Left hindlimb (tissue), 1 donor: ENCODE data around the gene CNOT1.
A peak's percentile ranks its signal among the peaks of the same experiment; 100 is the strongest.

Source experiments
- DNase-seq: peaks from one replicate; pipeline ENCODE4 v3.0.0-alpha.2; 2018

CNOT1 gene

DNA sequence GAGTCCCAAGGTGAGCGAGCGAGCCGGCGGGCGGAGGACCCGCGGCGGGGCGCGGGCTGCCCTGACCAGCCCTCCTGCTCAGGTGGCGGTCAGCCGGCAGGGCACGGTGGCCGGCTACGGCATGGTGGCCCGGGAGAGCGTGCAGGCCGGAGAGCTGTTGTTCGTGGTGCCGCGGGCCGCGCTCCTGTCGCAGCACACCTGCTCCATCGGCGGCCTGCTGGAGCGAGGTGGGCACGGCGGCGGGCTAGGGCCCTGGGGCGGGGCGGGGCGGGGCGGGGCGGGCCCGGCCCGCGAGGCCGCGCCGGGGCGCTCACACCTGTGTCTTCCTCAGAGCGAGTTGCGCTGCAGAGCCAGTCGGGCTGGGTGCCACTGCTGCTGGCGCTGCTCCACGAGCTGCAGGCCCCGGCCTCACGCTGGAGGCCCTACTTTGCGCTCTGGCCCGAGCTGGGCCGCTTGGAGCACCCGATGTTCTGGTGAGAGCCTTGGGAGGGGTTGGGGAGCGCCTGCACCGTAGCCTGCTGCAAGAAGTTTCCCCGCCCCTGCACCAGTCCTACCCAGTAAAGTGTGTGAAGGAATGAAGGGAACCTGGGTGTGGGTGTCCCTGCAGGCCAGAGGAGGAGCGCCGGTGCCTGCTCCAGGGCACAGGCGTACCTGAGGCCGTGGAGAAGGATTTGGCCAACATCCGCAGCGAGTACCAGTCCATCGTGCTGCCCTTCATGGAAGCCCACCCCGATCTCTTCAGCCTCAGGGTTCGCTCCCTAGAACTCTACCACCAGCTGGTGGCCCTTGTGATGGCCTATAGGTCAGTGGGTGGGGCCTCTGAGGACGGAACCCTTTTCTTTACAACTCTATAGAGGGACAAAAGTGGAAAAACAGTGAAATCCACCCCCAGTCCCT lies 113.5 kb downstream of the CNOT1 start:
- peak; percentile 28 for DNase-seq

DNA sequence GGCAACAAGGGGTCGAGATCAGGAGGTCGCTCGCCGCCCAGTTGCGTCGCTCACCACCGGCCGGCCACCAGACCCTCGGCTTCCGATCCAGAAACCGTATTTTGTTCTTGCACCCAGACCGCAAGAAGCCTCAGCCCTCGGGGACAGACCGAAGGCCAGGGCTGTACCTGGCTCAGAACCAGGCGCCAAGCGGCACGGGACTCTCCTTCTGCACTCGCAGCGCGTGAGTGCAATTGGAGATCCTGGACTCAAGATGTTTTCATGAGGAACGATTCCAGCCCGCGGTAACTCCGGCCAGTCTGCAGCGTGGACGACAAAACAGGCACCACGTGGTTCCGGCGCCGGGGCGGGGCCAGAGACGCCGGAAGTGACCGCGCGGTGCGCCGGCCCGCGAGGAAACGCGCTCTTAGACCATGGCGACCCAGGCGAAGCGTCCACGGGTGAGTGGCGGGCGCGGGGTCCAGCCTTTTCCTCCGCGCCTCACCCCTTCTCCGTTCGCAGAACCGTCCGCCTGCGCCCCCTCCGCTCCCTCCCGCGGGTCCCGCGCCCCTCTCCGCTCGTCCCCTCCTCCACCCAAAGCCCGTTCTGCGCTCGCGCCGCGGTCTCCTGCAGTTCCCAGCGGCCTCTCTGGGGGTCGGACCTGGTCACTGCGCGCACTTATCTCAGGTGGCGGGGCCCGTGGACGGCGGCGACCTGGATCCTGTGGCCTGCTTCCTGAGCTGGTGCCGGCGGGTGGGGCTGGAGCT lies 114.3 kb downstream of the CNOT1 start, which contains the start of gene SETD6:
Gene SETD6 (plus strand): TSS at position 393 of the 746 bp plus-strand sequence. CDS start 21 bp downstream, at position 414.
- peak; percentile 91 for DNase-seq

DNA sequence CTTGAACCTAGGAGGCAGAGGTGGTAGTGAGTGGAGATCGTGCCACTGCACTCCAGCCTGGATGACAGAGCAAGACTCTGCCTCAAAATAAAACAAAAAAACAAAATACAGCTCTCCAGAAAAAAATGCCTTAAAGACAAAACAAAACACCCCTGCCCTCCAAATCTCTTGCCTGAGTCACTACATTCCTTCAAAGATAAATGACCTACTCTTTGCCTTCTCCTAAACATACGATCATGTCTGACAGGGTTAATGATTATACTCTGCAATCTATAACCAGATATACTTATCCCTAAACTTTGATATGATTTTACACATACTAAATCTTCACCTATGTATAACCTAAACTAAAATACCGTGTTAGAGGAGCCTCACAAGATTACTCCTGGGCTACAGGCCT lies 115.8 kb downstream of the CNOT1 start:
- DNase-seq, result no peak

DNA sequence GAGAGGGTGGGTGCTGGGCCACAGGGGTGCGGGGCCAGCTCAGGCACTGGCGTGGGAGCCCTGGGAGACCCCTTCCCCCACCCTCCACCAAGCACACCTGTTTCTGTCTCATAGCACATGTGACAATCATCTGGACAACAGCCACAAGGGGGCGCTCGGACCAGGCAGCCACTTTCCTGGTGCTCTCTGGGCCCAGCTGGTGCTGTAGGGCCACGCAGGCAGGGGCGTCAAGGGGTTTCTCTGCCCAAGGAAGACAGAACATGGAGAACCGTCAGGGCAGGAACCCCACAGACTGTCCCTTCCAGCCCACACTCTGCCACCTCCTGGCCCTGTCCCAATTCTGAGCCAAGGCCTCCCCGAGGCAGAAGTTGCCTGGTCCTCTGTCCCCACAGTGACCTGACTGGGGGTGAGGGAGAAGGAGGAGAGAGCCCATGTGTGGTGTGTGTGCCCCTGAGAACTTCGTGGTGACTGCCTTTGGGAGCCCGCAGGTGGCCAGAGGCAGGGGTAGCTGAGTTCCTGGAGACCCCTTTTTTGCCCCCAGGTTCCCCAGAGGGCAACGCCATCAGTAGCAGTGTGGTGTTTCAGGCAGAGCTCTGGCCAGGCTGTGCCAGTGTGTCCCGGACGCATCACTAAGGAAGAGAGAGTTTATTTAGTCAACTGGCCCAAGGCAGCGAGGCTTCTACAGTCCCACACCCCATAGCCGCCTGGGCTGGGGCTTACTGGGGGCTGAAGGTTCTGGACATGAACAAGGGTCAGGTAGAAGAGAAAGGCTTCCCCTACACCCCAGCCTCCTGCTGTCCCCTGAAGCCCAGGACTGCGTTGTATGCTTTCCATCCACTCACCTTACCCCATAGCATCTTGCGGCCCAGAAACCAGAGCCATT lies 117.5 kb downstream of the CNOT1 start:
- DNase-seq, result peak; percentile 72

DNA sequence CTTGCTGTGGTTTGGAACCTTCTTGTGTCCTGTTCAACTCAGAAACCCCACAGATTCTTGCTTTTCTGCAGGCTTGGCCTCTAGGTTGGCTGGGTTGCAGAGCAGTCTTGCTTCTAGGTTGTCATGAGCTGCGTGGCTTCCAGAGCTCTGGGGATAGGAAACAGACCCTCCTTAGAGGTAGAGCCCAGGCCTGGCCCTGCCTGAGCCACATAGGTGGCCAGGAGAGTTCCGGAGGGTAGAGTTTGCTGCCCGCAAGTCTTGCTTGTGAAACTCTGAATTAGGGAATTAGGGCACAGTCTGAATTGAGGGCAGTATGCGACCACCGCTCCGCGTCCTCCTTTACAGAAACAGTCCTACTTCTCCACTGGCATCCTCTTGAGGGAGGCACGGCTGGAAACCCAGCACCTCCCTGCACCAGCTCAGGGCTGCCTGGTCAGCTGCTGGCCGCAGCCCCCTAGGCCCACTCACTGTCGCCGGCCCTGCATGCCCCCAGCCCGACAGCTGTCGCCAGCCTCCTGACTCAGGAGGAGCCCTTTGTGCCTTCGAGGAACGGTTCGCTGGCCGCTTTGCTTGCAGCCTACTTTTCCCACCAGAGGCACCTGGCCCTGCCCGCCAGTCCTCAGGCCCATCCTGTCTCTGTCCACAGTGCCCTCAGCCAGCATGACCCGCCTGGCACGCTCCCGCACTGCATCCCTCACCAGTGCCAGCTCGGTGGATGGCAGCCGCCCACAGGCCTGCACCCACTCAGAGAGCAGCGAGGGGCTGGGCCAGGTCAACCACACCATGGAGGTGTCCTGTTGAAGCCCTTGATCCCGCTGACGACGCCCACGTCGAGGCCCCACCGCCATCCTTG lies 118.6 kb downstream of the CNOT1 start:
- no peak for DNase-seq

DNA sequence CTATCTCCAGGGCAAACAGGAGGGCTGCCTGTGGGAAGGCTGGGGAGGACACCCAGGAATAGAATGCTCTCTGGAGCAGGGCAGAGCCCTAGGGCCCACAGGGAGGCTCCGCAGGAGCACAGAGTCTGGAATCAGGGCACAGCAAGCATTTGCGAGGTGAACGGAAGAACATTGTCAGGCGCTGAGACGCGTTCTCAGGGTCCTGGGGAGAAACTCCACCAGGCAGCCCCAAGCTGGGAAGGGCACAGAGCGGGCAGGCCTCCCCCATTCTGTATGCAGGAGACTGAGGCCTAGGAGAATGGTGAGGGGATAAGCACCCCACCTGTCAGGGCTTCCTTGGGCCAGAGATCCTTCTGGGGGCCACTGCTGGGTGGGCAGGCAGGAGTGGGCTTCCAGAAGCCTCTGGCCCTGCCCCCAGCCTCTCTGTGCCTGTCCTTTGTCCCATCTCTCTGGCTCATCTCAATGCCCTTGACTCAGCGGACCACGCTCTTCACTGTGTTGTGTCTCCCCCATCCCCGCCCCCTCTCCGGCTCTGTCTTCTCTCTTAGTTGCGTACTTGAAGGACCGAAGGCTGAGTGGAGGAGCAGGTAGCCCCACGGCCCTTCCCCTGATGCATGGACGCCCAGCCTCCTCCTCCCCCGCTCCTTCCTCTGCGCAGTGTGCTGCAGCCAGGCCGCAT lies 119.4 kb downstream of the CNOT1 start:
- no peak for DNase-seq

DNA sequence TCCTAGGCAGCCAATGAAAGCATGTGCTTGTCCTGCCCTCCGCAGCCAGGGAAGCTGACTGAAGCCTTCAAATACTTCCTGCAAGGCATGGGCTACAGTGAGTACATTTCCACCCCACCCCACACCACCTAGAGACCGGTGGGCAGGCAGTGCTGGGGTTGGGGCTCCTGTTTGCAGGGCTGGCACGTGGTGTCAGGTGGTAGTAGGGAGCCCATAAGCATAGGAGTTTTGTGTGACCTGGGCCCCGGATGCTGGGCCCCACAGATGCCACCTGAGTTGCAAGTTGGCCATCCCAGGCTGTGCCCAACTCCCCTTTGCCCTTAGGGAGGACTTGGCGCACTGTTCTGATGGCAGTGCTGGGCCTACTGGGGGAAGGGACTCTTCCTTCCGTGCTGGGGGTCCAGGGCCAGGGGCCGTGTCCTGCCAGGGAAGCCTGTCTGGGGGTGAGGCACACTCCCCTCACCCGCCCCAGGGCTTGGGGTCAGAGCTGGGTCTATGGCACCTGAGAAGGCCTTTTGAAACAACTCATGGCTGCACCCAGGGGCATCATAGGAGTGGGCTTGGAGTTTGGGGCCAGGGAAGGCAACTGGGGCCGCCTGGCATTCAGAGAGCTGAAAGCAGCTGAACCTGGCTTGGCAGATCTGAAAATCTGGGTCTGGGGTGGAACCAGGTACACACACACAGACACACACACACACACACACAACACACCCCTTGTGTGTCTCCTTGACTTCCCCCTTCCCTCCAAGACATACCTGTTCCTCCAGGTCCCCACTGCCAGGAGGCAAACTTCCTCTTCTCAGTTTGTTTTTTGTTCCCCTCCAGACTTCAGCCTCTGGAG lies 120.2 kb downstream of the CNOT1 start:
- peak; percentile 35 for DNase-seq

DNA sequence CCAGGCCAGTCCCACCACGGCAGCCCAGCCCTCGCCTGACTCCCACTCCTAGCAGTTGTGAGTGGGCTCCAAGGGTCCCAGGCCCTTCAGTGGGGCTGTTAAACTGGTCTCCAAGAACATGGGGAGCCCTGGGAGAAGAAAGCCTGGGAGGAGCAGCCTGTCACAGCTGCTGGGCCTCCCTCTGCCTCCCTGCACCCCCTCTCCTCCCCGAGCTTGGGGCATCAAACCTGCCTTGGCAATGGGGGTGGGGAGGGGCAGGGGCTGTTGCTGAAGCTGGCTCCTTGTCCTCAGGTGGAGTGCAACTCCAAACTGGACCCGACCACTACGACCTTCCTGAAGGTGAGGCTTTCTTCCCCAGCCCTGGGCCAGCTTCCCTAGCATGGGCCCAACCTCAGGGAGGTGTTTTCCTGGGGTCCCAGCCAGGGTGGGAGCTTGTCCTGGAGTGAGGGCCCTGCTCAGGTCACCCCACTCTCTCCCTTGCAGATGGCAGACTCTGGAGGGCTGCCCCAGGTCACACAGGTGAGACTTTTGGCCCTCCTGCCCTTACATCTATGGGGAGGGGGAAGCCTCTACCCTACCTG lies 120.9 kb downstream of the CNOT1 start:
- no peak for DNase-seq

DNA sequence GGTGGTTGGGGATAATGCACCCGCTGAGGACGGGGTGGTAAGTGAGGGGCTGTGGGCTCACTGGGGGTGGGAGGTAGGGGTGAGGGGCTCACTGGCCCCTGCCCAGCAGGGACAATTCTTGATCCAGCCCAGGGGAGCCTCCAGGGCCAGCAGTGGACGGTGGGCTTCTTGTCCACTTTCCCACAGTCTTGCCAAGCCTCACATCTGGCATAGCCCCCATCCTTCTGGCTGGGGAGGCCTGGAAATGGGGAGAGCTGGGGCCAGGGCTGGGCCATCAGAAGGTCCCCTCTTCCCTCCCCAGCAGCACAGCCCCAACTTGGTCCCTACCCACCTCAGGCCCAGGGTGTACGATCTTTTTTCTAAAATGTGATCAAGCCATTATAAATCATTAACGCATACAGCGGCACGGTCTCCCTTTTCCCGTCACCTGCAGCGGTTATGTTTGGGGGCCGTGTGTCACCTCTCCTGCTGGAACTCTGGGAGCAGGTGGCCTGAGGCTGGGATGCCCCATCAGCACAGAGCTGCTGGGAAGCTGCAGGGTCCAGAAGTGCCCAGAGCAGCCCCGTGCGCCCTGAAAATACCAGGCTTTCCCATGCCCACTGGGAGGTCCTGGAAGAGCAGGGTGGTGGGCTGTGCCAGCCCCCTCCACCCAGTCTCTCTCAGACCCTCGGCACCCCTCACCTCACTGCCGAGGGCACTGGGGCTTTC lies 121.5 kb downstream of the CNOT1 start:
- DNase-seq, result no peak

DNA sequence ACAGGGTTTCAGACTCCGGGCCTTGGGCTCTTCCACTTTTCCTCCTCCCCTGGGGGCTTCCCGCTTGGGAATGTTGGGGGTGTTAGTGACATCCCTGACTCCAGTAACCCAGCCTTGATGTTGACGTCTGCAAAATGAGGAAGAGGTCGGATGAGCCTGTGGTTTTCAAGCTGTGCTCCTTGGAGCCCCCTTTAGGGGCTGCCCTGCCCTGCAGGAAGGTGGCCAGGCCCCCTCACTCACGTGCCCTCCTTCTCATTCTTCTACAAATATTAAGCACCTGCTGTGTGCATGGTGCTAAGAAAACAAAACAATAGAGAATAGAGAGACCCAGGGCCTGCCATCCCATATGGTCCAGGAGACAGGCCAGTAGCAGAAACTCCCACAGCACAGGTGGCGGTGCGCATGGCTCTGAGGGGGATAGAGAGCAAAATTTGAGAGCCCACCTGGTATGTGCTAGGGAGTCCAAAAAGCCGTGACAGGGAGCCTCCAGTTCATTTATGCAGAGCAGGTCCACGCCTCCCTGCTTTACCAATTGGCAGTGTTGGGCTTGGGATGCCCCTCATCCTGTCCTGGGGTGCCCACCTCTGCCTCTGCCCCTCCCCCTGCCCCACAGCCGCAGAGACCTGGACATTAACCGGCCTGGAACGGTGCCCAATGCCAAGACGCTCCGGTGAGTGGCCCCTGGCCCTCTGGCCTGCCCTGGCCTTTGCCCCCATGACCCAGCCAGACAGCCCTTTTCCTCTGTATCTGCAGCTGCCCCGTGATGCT lies 122.2 kb downstream of the CNOT1 start:
- peak; percentile 35 for DNase-seq

DNA sequence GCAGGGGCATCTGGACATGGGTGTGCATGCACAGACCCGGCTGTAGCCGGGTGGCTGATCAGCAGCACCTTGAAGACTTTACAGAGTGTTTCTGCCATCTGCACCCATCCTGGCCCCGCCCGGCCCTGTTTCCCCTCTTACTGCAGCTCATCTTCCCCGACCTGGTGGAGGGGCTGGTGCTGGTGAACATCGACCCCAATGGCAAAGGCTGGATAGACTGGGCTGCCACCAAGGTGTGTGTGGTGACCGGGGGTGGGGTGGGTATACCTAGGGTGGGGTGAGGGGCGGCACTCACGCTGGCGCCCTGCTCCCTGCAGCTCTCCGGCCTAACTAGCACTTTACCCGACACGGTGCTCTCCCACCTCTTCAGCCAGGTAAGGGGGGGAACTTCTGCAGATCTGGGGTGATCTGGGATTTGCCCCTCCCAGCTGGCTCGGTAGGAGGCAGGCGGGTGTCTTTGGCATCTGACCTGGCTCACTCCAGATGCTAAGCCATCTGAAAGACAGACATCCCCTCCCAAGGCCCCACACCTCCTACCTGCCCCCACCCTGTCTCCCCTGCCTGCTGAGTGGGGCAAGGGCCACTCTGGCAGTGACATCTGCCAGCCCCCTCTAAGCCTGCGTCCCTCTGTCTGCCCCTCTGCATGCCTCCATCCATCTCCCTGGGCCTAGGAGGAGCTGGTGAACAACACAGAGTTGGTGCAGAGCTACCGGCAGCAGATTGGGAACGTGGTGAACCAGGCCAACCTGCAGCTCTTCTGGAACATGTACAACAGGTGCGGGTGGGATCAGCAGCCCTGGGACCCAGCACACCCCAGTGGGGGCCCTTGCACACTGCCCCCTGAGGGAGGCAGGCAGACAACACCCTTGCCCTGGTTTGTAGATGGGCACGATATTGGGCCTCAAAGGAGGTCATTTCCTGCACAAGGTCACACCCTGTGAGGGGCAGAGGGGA lies 123.1 kb downstream of the CNOT1 start:
- peak; percentile 29 for DNase-seq

DNA sequence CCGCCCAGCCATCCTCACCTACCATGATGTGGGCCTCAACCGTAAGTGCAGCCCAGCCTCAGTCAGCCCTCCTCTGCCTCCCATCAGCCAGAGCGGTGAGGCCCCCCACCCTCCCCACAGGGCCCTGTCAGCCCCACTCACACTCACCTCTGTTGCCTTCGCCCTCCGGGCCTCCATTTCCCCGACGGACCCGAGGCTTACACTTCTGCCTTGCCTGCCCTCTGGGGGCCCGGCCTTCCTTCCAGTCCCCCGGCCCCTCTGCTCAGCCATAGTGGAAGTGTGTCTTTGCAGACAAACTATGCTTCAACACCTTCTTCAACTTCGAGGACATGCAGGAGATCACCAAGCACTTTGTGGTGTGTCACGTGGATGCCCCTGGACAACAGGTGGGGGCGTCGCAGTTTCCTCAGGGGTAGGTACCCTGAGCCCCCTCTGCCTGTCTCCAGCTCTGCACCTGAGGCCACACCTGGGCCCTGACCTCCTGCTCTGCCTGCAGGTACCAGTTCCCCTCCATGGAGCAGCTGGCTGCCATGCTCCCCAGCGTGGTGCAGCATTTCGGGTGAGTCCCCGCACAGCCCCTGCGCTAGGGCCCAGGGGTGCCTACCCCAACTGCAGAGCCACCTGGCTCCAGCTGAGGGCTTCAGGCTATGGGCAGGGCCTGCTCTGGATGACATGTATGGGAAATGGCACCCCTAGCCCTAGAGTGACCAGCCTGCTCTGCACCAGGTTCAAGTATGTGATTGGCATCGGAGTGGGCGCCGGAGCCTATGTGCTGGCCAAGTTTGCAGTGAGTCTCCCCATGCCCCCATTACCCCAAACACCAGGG lies 125.5 kb downstream of the CNOT1 start:
- no peak for DNase-seq

DNA sequence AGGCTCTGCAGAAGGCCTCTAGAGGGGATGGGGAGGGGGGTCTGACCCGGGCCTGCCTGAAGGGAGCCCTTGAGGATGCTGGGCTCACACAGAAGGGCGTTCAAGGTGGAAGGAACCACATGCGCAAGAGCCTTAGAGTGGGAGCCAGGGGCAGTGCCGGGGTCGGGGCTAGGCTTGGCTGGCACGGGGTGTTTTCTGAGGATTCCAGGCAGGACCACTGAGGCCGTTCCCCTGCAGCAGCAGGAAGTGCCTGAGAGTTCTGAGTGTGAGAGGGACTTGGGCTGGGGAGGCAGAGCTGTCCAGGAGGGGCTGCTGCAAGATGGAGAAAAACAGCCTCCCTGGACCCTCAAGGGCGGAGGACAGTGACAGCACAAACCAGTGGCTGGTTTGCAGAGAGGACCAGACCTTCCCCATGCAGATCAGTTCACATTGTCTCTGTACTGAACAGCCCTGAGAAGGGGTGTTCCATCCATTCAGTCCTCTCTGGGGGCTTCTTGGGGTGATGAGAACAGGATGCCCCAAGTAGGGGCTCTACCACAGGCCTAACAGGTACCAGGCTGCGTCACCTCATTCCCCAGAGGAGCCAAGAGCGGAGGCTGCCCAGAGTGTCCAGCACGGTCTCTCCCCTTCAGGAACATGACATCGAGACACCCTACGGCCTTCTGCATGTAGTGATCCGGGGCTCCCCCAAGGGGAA lies 126.3 kb downstream of the CNOT1 start:
- no peak for DNase-seq

DNA sequence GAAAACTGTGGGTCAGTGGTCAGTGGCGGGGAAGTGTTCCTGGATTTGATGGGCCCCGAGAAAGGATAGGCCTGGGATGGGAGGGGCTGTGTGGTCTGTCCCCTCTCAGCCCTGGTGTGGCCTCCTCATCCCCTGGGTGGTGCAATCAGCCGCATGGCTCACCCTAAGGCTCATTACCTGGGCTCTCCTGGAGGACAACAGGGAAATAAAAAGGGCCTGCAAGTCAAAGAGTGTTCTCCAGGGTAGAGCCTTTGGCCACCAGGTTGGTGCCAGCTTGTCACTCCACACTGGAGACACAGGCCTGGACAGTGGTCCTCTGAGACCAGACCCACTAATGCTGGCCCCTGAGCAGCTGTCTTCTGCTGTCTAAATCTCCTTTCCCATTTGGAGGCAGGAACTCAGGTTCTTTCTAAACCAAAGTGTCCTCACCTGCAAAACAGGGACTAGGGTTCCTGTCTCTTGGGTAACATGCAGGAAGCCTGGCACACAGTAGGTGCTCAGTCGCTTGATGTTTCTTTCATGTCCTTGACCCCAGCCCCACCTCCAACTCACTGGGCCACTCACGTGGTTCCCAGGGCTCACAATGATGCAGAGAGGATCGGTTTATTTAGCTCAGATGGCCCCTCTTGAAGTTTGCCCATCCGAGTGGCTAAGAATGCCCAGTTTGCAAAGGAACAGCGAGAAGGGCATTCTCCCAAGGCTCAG lies 127.3 kb downstream of the CNOT1 start:
- DNase-seq, result no peak
